Measurements from ENCODE around the gene KMT2A. TPM values are rescaled to one million over a fixed set of nuclear protein-coding genes. Genes with fewer than 3 reads are reported as not detected.

KMT2A gene
- total and polyA plus RNA-seq, 2 donors (not counting 3 experiments of a cell fraction or from before 2014, with no cell fraction given) = 23.5 to 63.9 TPM

DNA sequence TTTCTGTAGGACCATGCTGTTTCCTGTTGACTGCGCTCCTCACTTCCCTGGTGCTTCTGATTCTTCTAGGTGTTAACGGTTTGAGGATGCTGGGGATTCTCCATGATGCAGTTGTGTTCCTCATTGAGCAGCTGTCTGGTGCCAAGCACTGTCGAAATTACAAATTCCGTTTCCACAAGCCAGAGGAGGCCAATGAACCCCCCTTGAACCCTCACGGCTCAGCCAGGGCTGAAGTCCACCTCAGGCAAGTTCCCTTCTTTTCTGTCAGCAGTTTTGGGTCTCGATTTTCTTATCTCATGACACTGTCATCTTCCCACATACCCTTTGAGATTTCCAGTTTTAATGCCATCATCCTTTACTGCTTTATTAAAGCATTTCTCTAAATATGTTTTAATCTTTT, 83.3 kb downstream of the KMT2A start:
- no peak overlapping the region for H3K4me2 ChIP-seq (ENCODE audit: insufficient read depth, low read length)
- FAIRE-seq (no peak), DNase-seq (ENCODE audit: low read depth, low spot score) (no peak)
- ChIA-PET CTCF (interaction anchor here (0.6 kb wide), 1 partner anchor 243 kb away, joined by 3 read pairs; no protein-coding TSS in a partner anchor), POLR2A (no interaction called here)
- no peaks in the 10 kb centered on the region for H3K4me1 ChIP-seq (ENCODE audit: control insufficient read depth, extremely low read depth, insufficient read depth, low read length)
- H3K27ac ChIP-seq (ENCODE audit: insufficient read depth, low read depth, low read length) = no peak overlapping the region
- no peak overlapping the region for H2AFZ ChIP-seq (ENCODE audit: low read depth, low read length)
- intact Hi-C loops (cut with micrococcal nuclease) = loop anchor here (10.0 kb wide), 1 partner anchor 45 kb away; the partner anchor contains the start of gene IFT46
- dilution Hi-C loops (cut with MboI; ENCODE audit: extremely low pct_ligation_motif_present, low sequenced_read_pairs) = no loop called here
- no peaks in the 10 kb centered on the region for H3K9me1 ChIP-seq (replicated peaks; ENCODE audit: control insufficient read depth, extremely low read depth, insufficient read depth, low read length)
- H3K9me3 ChIP-seq (replicated peaks; ENCODE audit: control insufficient read depth, insufficient read depth, low read length) = no peaks in the 10 kb centered on the region
- no peaks in the 10 kb centered on the region for H3K79me2 ChIP-seq (ENCODE audit: control insufficient read depth, insufficient read depth, low read length)
- H3K4me3 ChIP-seq (replicated peaks in 1 of 3; ENCODE audit: insufficient read depth in 1 of 3, low read depth in 1 of 3, low read length in 3 of 3) = no peak overlapping the region
- H3K27me3 ChIP-seq (ENCODE audit: control insufficient read depth in 2 of 2, insufficient read depth in 2 of 2, low read length in 2 of 2) = no peaks in the 10 kb centered on the region
- H4K20me1 ChIP-seq (replicated peaks; ENCODE audit: control insufficient read depth, extremely low read depth, insufficient read depth, low read length) = no peaks in the 10 kb centered on the region
- no peak for TF ChIP-seq MYC (IDR thresholded peaks at IDR 0.05; ENCODE audit: low read depth, low read length)
- no peak for TF ChIP-seq FOS (IDR thresholded peaks at IDR 0.05; ENCODE audit: borderline replicate concordance, insufficient read depth, low read length)
- TF ChIP-seq GATA2 (IDR thresholded peaks at IDR 0.05; ENCODE audit: insufficient read depth, insufficient read length, low read depth, low read length) = no peak
- no peak overlapping the region for H3K9ac ChIP-seq (replicated peaks; ENCODE audit: extremely low read depth, insufficient read depth, low read length)
- BruUV-seq (replicated peaks) = no TSS peak
- peaks cover 40% of the 10 kb centered on the region in 2 experiments for H3K36me3 ChIP-seq (ENCODE audit: control insufficient read depth in 2 of 2, extremely low read depth in 1 of 2, insufficient read depth in 2 of 2, low read length in 2 of 2)

DNA sequence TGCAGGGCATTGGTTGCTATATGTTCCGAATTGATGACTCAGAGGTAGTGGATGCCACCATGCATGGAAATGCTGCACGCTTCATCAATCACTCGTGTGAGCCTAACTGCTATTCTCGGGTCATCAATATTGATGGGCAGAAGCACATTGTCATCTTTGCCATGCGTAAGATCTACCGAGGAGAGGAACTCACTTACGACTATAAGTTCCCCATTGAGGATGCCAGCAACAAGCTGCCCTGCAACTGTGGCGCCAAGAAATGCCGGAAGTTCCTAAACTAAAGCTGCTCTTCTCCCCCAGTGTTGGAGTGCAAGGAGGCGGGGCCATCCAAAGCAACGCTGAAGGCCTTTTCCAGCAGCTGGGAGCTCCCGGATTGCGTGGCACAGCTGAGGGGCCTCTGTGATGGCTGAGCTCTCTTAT, 85.6 kb downstream of the KMT2A start:
- peaks cover 28 to 38% of the 10 kb centered on the region in 2 experiments for H3K36me3 ChIP-seq (ENCODE audit: control insufficient read depth in 2 of 2, extremely low read depth in 1 of 2, insufficient read depth in 2 of 2, low read length in 2 of 2)
- dilution Hi-C loops (cut with MboI; ENCODE audit: extremely low pct_ligation_motif_present, low sequenced_read_pairs) (no loop called here), intact Hi-C loops (cut with micrococcal nuclease) (no loop called here)
- H2AFZ ChIP-seq (ENCODE audit: low read depth, low read length) = no peak overlapping the region
- H3K9me3 ChIP-seq (replicated peaks; ENCODE audit: control insufficient read depth, insufficient read depth, low read length) = no peaks in the 10 kb centered on the region
- DNase-seq (ENCODE audit: low read depth, low spot score) (no peak), FAIRE-seq (no peak)
- no TSS peak for BruUV-seq (replicated peaks)
- no peak overlapping the region for H3K4me2 ChIP-seq (ENCODE audit: insufficient read depth, low read length)
- H3K9ac ChIP-seq (replicated peaks; ENCODE audit: extremely low read depth, insufficient read depth, low read length) = no peak overlapping the region
- H3K9me1 ChIP-seq (replicated peaks; ENCODE audit: control insufficient read depth, extremely low read depth, insufficient read depth, low read length) = no peaks in the 10 kb centered on the region
- no peaks in the 10 kb centered on the region for H4K20me1 ChIP-seq (replicated peaks; ENCODE audit: control insufficient read depth, extremely low read depth, insufficient read depth, low read length)
- POLR2A ChIA-PET = interaction anchor here (0.5 to 0.6 kb wide), 2 partner anchors 50 to 71 kb away, joined by 3 to 4 read pairs; partner anchors contain the start of gene ARCN1
- H3K27me3 ChIP-seq (ENCODE audit: control insufficient read depth in 2 of 2, insufficient read depth in 2 of 2, low read length in 2 of 2) = no peaks in the 10 kb centered on the region
- TF ChIP-seq, protein P1, sequence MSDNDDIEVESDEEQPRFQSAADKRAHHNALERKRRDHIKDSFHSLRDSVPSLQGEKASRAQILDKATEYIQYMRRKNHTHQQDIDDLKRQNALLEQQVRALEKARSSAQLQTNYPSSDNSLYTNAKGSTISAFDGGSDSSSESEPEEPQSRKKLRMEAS (IDR thresholded peaks at IDR 0.05; ENCODE audit: insufficient read depth, insufficient read length) = no peak
- TF ChIP-seq GATA2 (IDR thresholded peaks at IDR 0.05; ENCODE audit: insufficient read depth, insufficient read length, low read depth, low read length) (no peak), FOS (IDR thresholded peaks at IDR 0.05; ENCODE audit: borderline replicate concordance, insufficient read depth, low read length) (no peak)
- TF ChIP-seq, protein P2, sequence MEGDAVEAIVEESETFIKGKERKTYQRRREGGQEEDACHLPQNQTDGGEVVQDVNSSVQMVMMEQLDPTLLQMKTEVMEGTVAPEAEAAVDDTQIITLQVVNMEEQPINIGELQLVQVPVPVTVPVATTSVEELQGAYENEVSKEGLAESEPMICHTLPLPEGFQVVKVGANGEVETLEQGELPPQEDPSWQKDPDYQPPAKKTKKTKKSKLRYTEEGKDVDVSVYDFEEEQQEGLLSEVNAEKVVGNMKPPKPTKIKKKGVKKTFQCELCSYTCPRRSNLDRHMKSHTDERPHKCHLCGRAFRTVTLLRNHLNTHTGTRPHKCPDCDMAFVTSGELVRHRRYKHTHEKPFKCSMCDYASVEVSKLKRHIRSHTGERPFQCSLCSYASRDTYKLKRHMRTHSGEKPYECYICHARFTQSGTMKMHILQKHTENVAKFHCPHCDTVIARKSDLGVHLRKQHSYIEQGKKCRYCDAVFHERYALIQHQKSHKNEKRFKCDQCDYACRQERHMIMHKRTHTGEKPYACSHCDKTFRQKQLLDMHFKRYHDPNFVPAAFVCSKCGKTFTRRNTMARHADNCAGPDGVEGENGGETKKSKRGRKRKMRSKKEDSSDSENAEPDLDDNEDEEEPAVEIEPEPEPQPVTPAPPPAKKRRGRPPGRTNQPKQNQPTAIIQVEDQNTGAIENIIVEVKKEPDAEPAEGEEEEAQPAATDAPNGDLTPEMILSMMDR (IDR thresholded peaks at IDR 0.05; ENCODE audit: extremely low read depth in 1 of 2, insufficient read depth in 1 of 2, low read depth in 1 of 2, low read length in 2 of 2) = no peak
- H3K79me2 ChIP-seq (ENCODE audit: control insufficient read depth, insufficient read depth, low read length) = no peaks in the 10 kb centered on the region
- H3K4me3 ChIP-seq (replicated peaks in 1 of 3; ENCODE audit: insufficient read depth in 1 of 3, low read depth in 1 of 3, low read length in 3 of 3) = no peak overlapping the region
- H3K27ac ChIP-seq (ENCODE audit: insufficient read depth, low read depth, low read length) = no peak overlapping the region
- no peaks in the 10 kb centered on the region for H3K4me1 ChIP-seq (ENCODE audit: control insufficient read depth, extremely low read depth, insufficient read depth, low read length)
- CTCF ChIA-PET = no interaction called here
